Body of pancreas (tissue), 4 donors: ENCODE data around the gene PPHLN1. TPM values are rescaled to one million over a fixed set of nuclear protein-coding genes. Genes with fewer than 3 reads are reported as not detected.

Source experiments
- ATAC-seq: fragments of 150-250 bp; one replicate; pipeline ENCODE4 v1.9.1; 2016
- DNase-seq, 4 donors: peaks; one replicate each; pipeline ENCODE4 v3.0.0-alpha.2; 2019
- H3K27ac ChIP-seq, 4 donors: fragments of 200-600 bp; sonication (generic); 1 replicate in 3 of 4; 2 replicates in 1 of 4; pipeline versions ENCODE4 v1.5.1 to v1.6.1; 2016 to 2019; ENCODE audit warnings: mild to moderate bottlenecking in 1 of 4, mixed read lengths in 1 of 4, moderate library complexity in 1 of 4
- H3K27me3 ChIP-seq, 2 donors: fragments of 200-600 bp; sonication (generic); one replicate each; pipeline ENCODE4 v1.6.0; 2016; ENCODE audit warnings: mild to moderate bottlenecking in 1 of 2
- H3K36me3 ChIP-seq, 2 donors: fragments of 200-600 bp; sonication (generic); replicated peaks in 1 of 2; 2 replicates each; pipeline ENCODE4 v1.5.1; 2016; ENCODE audit warnings: low read depth in 2 of 2; ENCODE audit not compliant: insufficient read depth in 1 of 2
- H3K4me1 ChIP-seq: fragments of 200-600 bp; sonication (generic); one replicate; pipeline ENCODE4 v1.6.0; 2016
- H3K4me3 ChIP-seq, 2 donors: fragments of 200-600 bp; sonication (generic); 1 replicate in 1 of 2; 2 replicates in 1 of 2; pipeline ENCODE4 v1.5.1; 2016 to 2019
- H3K9me3 ChIP-seq, 3 donors: fragments of 200-600 bp; sonication (generic); 1 replicate in 2 of 3; 2 replicates in 1 of 3; pipeline ENCODE4 v1.5.1; 2016
- CTCF ChIP-seq, 7 experiments: fragments of 450-650 bp in 4 of 7; fragments of 200-600 bp in 3 of 7; sonication (generic) in 3 of 7; IDR thresholded peaks; one replicate each; pipeline ENCODE4 v1.5.1; 2016 to 2019; ENCODE audit warnings: antibody characterized with exemption in 7 of 7
- POLR2A ChIP-seq, 3 donors: fragments of 450-650 bp; IDR thresholded peaks; one replicate each; pipeline ENCODE4 v1.6.1; 2016; ENCODE audit warnings: antibody characterized with exemption in 3 of 3, mild to moderate bottlenecking in 2 of 3
- WGBS, 2 donors: methylation state at CpG; one replicate each; pipeline ENCODE4 v1.1.5; 2017; 5-methylcytosine and 5-hydroxymethylcytosine counted together
- intact Hi-C: fragments of 100-400 bp; cut with DNase I; formaldehyde crosslinking; loops from one replicate; pipeline ENCODE4 v1.15.1; 2023
- total RNA-seq, 2 donors: library from RNA; depleted of rRNA; stranded (reverse); fragments of >200 nt; gene quantifications; one replicate each; pipeline ENCODE4 v1.1.0, GENCODE V29; 2016

PPHLN1 gene
- total RNA-seq, 2 donors from 2014 or later: 20.8 to 30.1 TPM

- no peaks in the 10 kb centered on the region for H3K36me3 ChIP-seq
- peaks cover 11% of the 10 kb centered on the region for H3K4me1 ChIP-seq
- no peak overlapping the region for H3K27ac ChIP-seq
- TF ChIP-seq CTCF (IDR thresholded peaks at IDR 0.05) (no peak), POLR2A (IDR thresholded peaks at IDR 0.05) (no peak)
- intact Hi-C loops: no loop called here
- no peaks in the 10 kb centered on the region for H3K27me3 ChIP-seq
- H3K4me3 ChIP-seq: no peak overlapping the region
- DNase-seq: no peak
- ATAC-seq: no peak
- WGBS, 2 donors: 88 to 89% methylated on average over 6 of the region's 6 CpGs
- H3K9me3 ChIP-seq: no peaks in the 10 kb centered on the region
Observed at GRCh38 chr12:42426746-42427145, 100.8 kb downstream of the PPHLN1 start.

DNA sequence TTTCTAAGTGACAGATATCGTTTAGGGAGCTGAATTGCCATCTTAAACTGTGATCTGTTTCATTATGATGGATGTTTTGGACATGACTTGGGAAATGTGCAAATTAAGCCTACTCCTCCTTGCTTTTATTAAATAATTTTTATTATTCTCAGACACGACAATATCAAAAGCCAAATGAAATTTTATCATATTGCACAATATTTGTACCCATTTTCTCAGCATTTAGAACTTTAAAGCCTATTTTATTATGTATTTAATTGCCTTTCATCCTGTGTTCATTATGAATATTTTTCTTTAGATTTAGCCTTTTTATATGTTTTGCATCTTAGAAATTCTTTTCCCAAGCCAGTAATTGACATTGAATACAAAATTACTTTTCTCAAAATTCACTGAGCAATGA, 102.9 kb downstream of the PPHLN1 start:
- ATAC-seq: no peak
- no peak overlapping the region for H3K27ac ChIP-seq
- H3K9me3 ChIP-seq: no peaks in the 10 kb centered on the region
- no peak for DNase-seq
- TF ChIP-seq CTCF (IDR thresholded peaks at IDR 0.05): no peak
- TF ChIP-seq POLR2A (IDR thresholded peaks at IDR 0.05): no peak
- H3K4me3 ChIP-seq: no peak overlapping the region
- H3K4me1 ChIP-seq: no peaks in the 10 kb centered on the region
- intact Hi-C loops: no loop called here
- H3K27me3 ChIP-seq: no peaks in the 10 kb centered on the region
- 57 to 93% methylated on average over 2 of the region's 2 CpGs for WGBS, 2 donors
- H3K36me3 ChIP-seq: no peaks in the 10 kb centered on the region

- ATAC-seq (no peak), DNase-seq (no peak)
- TF ChIP-seq POLR2A (IDR thresholded peaks at IDR 0.05) (no peak), CTCF (IDR thresholded peaks at IDR 0.05) (no peak)
- no peaks in the 10 kb centered on the region for H3K9me3 ChIP-seq
- WGBS, 2 donors: 98% methylated on average over 5 of the region's 5 CpGs
- intact Hi-C loops: no loop called here
- no peaks in the 10 kb centered on the region for H3K4me1 ChIP-seq
- H3K4me3 ChIP-seq: no peak overlapping the region
- no peaks in the 10 kb centered on the region for H3K27me3 ChIP-seq
- H3K27ac ChIP-seq: no peak overlapping the region
- no peaks in the 10 kb centered on the region for H3K36me3 ChIP-seq
Observed at GRCh38 chr12:42432517-42433140, 106.7 kb downstream of the PPHLN1 start.

DNA sequence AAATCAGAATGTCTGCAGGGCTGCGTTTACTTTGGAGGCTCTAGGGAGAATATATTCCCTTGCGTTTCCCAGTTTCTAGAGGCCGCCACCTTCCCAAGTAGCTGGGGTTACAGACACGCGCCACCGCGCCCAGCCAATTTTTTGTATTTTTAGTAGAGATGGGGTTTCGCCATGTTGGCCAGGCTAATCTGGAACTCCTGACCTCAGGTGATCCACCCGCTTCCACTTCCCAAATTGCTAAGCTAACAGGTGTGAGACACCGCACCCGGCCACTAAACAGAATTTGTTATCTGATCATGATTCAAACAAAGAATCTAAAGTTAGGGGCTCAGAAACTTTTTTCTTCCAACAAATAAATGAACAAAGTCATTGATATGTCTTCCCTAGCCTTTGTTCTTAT, 114.6 kb downstream of the PPHLN1 start:
- ATAC-seq (no peak), DNase-seq (no peak)
- no peaks in the 10 kb centered on the region for H3K4me1 ChIP-seq
- H3K27ac ChIP-seq: no peak overlapping the region
- WGBS, 2 donors: 96 to 97% methylated on average over 11 of the region's 11 CpGs
- intact Hi-C loops: no loop called here
- H3K4me3 ChIP-seq: no peak overlapping the region
- H3K27me3 ChIP-seq: no peaks in the 10 kb centered on the region
- no peaks in the 10 kb centered on the region for H3K36me3 ChIP-seq
- H3K9me3 ChIP-seq: no peaks in the 10 kb centered on the region
- TF ChIP-seq CTCF (IDR thresholded peaks at IDR 0.05) (no peak), POLR2A (IDR thresholded peaks at IDR 0.05) (no peak)

- DNase-seq: no peak
- no peaks in the 10 kb centered on the region for H3K36me3 ChIP-seq
- no peak overlapping the region for H3K27ac ChIP-seq
- no peaks in the 10 kb centered on the region for H3K27me3 ChIP-seq
- H3K9me3 ChIP-seq: no peaks in the 10 kb centered on the region
- 84 to 87% methylated on average over 19 of the region's 19 CpGs for WGBS, 2 donors
- no peak for ATAC-seq
- intact Hi-C loops: no loop called here
- no peak overlapping the region for H3K4me3 ChIP-seq
- H3K4me1 ChIP-seq: peaks cover 2% of the 10 kb centered on the region
- TF ChIP-seq POLR2A (IDR thresholded peaks at IDR 0.05) (no peak), CTCF (IDR thresholded peaks at IDR 0.05) (no peak)
Observed at GRCh38 chr12:42442311-42442759, 116.4 kb downstream of the PPHLN1 start.
